ENCODE results near the gene ABHD15.

ABHD15 gene

DNA sequence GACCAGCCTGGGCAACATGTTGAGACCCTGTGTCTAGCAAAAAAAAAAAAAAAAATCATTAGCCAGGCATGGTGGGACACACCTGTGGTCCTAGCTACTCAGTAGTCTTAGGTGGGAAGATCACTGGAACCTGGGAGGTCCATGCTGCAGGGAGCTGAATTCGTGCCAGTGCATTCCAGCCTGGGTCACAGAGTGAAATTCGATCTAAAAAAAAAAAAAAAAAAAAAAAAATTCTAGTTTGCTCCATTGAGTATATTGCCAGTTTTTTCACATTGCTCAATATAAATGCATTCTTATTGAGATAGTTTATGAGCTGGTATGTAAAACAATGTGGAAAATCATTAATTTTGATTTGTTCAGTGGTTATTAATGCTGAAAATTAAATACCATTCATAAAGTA lies 52.0 kb downstream of the ABHD15 start:
- DNase-seq = no peak

DNA sequence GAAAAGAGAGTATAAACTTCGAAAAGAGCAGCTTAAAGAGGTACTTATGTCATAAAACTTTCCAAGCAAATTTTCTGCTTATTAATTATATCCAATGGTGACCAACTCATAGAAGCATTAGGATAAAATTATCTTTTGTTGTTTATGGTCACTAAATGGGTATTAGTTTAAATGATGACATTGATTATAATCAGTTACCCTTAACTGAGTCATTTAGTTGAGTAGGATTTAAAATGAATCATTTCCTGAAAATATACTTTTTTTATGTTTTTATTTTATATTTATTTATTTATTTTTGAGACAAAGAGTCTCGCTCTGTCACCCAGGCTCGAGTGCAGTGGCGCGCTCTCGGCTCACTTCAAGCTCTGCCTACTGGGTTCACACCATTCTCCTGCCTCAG lies 55.9 kb downstream of the ABHD15 start:
- no peak for DNase-seq
